GM18499 (cell line): ENCODE results near the gene WNK2.

ENCODE experiments used
- ATAC-seq: cut with Tn5 transposase; IDR thresholded peaks from one replicate; pipeline ENCODE4 v1.9.1; 2021; ENCODE audit warnings: moderate number of reproducible peaks; ENCODE audit not compliant: insufficient read depth, unreplicated experiment

Gene WNK2

GRCh38 chr9:93161786-93162562, 22.0 kb upstream of the WNK2 start:
- no peak for ATAC-seq

GRCh38 chr9:93164085-93164484, 19.9 kb upstream of the WNK2 start:
- no peak for ATAC-seq

- no peak for ATAC-seq
Observed at GRCh38 chr9:93166699-93167098, 17.2 kb upstream of the WNK2 start.

- no peak for ATAC-seq
Observed at GRCh38 chr9:93167185-93167584, 16.8 kb upstream of the WNK2 start.

GRCh38 chr9:93167838-93168237, 16.1 kb upstream of the WNK2 start:
- no peak for ATAC-seq

GRCh38 chr9:93168581-93168980, 15.4 kb upstream of the WNK2 start:
- no peak for ATAC-seq

- no peak for ATAC-seq
Observed at GRCh38 chr9:93169444-93169843, 14.5 kb upstream of the WNK2 start.

GRCh38 chr9:93170571-93170970, 13.4 kb upstream of the WNK2 start:
- ATAC-seq: no peak

GRCh38 chr9:93171261-93171990, 12.5 kb upstream of the WNK2 start:
- no peak for ATAC-seq

GRCh38 chr9:93172666-93173364, 11.1 kb upstream of the WNK2 start:
- ATAC-seq: no peak

- no peak for ATAC-seq
Observed at GRCh38 chr9:93173365-93174051, 10.4 kb upstream of the WNK2 start.

GRCh38 chr9:93174976-93175375, 9.0 kb upstream of the WNK2 start:
- no peak for ATAC-seq

- ATAC-seq: no peak
Observed at GRCh38 chr9:93177676-93178075, 6.3 kb upstream of the WNK2 start.

GRCh38 chr9:93178851-93179786, 4.8 kb upstream of the WNK2 start:
- ATAC-seq: no peak

- no peak for ATAC-seq
Observed at GRCh38 chr9:93180938-93181337, 3.0 kb upstream of the WNK2 start.

- no peak for ATAC-seq
Observed at GRCh38 chr9:93181672-93182435, 2.1 kb upstream of the WNK2 start.

- ATAC-seq: no peak
Observed at GRCh38 chr9:93182572-93182971, 1.4 kb upstream of the WNK2 start.

- no peak for ATAC-seq
Observed at GRCh38 chr9:93183131-93183662, 742 bp upstream of the WNK2 start.
